Stimulated activated CD8-positive, alpha-beta memory T cell treated with anti-CD3 and anti-CD28 coated beads, Interleukin-15, amount 100 ng/mL, for 24 hours (primary cell): Measurements from ENCODE around the gene D2HGDH.
"Not testable (repeated sequence)": the region's sequence is repeated elsewhere in the genome, so short reads cannot be mapped to it uniquely, and the experiment has no call there.

Experiments
- DNase-seq: peaks from one replicate; pipeline ENCODE4 v3.0.0-alpha.2; 2020; ENCODE audit warnings: low read depth

D2HGDH gene

DNA sequence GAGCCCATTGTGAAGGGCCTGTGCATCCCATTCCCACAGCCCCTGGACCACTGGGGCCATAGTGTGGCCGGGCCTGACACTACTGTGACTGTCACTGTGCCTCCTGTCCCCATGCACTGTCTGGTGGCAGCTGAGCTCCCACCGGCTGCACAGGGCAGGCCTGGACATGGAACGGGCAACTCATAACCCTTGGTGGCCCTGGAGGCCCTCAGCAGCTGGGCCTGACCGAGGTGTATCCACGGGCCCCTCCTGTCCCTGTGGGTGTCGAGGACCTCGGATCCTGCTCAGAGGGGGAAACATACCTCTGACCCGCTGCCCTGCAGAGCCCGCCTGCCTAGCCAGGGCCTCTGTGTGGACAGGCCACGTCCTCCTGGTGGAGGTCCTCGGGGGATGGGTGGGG is 34.4 kb downstream of the D2HGDH start:
- DNase-seq: no peak

DNA sequence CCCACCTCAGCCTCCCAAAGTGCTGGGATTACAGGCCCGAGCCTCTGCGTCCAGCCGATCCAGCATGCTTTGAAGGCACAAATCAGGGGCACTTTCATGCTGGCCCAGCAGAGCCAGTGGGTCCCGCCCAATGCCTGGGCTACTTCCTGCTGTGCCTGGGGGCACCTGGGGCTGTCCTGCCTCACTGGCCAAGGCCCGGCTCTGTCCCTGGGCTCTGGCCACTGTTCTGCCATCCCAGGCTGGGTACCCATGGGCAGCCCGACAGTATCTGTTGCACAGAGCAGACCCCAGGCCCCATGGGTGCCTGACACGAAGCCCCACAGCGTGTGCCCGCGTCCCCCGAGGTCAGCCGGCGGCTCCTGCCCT is 35.4 kb downstream of the D2HGDH start:
- no peak for DNase-seq

DNA sequence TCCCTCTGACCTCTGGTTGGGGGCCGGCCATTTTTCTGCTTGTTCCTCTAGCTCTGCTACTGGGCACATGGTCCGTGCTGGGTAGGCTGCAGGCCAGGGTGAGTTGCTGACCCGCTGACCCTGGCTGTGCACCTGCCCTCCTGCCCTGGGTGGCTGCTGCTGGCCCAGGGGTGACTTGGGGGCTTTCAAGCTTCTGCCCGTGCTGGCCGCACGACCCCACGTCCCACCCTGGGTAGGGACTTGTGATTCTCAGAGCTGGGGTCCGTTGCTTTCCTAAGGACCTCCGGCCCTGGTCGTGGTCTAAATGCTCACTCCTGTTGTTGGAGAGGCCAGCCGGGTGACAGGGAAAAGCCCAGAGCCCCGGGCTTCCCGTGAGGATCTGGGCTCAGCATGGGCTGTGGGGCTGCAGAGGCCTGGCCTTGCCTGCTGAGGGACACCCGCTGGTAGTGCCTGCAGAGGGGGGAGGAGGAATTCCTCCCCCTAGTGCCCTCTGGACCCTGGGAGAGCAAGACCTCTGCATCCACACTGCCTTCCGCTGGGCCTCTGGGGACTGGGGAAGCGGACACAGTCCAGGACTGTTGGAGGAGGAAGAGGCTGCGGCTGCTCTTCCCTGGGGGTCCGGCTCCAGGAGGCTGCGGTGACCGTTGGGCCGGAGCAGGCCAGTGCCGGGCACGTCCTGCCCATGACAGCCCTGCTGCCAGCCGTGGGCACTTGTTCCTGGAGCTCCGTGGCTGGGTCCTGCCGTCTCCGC is 35.9 kb downstream of the D2HGDH start:
- no peak for DNase-seq

DNA sequence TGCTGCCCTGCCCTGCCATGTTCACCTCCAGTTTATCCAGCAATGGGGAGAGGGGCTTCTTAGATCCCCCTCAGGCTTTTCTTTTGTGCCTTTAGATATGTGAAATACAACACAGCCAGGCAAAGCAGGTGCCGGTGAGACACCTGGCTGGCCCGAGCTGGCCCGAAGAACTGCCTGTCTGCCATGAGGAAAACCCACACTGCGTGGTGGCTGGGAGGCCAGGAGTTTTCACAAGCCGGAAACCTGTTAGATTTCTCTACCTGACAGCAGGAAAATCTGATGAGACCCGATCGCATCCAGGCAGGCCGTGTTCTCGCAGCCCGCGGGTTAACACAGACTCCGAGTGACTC is 36.5 kb downstream of the D2HGDH start:
- no peak for DNase-seq

DNA sequence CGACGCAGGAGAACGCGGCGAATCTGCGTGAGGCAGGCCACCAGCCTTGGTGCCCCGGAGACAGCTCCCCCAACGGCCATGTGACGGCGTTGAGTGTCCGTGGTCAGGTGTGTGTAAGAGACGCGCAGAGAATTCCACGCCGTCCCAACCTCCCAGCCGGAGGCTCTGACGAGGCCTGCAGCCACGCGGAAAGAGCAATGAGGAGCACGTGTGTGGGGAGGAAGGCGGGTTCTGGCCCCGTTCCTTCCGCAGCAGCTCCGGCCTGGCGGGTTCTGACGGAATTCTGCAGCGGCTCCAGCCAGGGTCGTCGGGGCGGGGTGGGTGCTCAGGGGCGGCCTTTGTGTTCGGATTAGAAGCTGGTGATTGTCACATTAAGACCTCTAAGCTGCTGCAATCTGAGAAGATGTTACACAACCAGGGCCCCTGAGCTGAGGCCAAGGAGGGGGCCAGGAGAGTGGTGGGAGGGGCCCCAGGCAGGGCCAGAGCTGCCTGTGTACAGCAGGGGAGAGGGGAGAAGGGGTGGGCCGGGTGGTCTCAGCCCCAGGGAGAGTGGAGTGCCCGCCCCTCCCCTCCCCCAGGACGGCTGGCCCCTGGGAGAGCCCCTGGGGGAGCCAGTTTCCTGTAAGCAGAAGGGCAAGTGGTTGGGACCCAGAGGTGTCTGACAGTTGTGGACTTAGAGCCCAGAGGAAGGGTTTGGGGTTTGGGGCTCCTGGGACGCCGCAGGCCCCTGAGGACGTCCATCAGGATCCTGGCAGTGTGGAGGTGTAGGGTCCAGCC is 37.0 kb downstream of the D2HGDH start:
- no peak for DNase-seq

DNA sequence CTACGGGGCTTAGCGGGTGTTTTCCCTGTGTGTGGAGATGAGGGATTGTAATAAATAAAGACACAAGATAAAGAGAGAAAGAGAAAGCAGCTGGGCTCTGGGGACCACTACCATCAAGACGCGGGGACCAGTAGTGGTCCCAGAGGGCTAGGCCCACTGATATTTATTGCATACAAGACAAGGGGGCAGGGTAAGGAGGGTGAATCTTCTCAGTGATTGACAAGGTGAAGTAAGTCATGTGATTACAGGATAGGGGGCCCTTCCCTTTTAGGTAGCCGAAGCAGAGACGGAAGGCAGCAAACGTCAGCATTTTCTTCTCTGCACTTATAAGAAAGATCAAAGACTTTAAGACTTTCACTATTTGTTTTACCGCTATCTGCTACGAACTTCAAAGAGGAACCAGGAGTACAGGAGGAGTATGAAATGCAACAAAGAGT is 37.7 kb downstream of the D2HGDH start:
- no peak for DNase-seq

DNA sequence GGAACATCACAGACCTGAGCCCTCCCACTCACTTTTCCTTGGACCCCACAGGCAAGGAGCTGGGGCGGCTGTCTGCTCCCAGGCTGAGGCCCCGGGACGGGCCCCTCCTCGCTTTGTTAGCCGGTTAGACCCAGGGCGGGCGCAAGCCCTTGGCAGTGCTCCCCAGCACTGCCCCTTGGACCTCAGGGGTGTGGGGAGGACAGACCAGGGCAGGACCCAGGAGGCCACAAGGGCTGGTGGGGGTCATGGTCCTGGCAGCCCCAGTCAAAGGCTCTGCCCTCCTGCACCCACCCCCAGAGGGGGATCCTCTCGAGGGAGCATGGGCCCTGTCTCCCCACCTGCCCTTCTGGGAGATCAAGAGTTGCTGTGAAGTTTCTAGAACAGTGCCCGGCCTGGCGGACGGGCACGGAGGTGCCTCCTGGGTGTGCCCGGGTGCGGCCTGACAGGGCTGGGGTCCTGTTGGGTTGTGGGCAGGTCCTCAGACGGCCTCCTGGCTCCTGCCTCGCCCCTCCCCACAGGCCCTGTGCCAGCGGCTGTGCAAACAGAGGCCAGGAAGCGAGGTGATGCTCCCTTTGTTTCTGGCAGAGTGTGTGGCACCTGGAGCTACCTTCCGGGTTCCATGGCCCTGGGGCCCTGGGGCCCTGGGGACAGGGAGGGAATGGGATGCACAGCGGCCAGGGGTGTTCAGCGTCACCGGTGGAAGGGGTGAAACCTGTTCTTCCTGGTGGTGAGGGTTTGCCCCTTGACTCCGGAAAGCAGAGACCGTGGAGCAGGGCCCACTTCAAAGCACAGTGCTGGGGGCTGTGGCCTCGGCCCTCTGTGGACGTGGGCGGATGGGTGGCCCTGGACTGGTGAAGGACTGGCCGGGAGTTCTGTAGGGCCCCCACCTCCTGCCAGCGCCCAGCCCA is 39.3 kb downstream of the D2HGDH start:
- DNase-seq: no peak

DNA sequence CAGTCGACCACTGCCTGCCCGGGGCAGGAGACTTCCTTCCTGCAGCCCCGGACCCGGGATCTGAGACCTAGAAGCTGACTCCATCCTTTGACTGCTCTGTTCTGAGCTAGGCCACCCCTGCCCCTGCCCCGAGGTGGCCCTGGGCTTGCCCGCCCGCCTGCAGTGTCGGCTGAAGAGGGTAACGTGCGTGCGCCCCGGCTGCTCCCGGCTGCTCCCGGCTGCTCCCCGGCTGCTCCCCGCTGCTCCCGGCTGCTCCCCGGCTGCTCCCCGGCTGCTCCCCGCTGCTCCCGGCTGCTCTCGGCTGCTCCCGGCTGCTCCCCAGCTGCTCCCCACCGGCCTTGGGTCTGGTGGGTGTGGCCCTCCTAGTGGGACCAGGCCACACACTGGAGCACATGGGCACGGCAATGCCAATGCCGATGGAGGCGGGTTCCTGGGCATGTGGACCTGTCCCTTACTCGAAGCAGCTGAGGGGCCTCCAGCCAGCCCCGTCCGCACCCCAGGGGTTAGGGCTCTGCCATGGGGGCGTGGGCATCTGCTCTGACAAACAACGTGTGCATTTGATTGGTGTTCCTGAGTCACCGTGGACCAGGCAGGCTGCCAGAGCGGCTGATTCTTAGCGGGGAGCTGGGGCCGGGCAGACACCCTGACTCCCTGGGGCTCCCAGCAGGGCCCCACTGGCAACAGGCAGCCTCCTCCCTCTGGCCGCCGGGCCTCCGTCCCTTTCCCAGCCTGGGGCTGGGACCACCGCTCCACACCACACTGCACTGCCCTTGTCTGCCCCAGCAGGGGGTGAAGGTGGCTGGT is 40.2 kb downstream of the D2HGDH start:
- no peak for DNase-seq

DNA sequence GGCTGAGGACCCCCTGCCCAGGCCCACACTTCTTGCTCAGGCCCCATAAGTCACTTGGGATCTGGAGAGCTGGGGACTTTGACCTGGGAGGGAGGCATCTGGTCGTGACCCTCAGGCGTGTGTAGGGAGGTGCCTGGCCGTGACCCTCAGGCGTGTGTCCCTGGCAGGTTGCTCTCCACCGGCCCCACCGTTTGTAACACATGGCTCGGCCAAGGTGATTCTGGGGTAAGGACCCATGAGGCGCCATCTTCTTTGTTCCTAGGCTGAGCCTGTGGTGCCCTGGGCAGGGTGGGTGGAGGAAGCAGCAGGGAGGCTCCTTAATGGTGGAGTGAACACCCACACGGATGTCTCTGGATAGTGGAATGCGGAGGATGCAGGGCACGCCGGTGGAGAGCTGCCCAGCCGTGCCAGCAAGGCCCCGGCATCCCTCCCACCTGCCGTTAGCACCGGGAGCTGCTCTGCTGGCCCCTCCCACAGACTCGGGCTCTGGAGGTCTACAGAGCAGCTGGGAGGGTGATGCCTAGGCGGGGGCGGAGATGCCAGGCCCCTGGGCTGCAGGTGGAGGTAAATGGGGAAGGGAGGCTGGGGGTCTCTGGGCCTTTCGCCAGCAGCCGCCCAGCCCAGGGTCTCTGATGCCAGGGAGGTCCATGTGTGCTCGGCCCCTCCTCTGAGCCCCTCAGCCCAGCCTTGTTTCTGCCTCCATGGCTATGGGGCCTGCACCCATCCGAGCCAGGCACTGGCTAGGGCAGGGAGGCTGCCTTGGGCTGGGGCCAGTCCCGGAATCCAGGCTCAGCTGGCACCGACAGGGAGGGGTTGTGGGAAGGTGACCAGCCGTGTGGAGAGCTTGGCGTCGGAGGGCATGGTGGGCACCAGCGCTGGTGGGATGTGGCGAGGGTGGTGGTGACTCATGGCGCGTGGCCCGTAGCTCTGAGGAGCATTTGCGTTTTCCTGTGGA is 41.1 kb downstream of the D2HGDH start:
- no peak for DNase-seq

DNA sequence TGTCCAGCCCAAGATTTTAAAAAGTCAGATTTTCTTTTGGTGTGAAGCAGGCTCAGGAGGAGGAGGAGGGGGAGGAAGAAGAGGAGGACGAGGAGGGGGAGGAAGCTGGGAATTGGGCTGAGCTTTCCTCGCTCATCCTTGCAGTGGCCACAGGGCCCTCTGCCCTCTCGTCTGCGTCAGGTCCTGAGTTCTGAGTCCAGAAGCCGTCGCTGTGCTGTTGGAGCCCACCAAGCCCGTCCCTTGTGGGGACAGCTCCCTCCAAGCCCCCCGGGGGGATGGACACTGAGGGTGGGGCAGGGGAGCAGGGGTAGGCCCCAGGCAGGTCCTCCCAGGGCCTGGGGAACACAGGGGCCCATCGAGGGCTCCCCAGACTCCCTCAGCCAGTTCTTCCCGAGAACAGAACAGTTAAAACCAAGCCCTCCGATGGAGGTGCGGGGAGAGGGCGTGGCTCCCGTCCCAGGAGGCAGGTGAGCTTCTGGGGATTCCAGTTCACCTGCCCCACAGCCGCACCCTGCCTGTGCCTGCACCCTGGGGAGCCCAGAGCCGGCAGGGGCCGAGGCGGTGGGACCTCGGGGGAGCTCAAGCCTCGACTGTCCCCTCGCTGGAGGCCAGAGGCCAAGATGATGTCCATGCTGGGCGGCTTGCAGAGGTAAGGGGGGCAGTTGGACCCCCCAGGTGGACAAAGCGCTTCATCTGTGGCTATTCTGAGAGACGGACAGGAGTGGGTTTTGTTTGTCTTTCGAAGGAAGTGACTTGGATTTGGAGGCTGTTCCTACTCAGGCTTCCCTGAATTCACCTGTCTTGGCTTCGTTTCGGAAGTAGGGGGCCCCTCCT is 42.1 kb downstream of the D2HGDH start, which contains the start of gene GAL3ST2:
Gene GAL3ST2 (plus strand): TSS at position 487 of the 834 bp plus-strand sequence. CDS start 134 bp downstream, at position 621.
- no peak for DNase-seq

DNA sequence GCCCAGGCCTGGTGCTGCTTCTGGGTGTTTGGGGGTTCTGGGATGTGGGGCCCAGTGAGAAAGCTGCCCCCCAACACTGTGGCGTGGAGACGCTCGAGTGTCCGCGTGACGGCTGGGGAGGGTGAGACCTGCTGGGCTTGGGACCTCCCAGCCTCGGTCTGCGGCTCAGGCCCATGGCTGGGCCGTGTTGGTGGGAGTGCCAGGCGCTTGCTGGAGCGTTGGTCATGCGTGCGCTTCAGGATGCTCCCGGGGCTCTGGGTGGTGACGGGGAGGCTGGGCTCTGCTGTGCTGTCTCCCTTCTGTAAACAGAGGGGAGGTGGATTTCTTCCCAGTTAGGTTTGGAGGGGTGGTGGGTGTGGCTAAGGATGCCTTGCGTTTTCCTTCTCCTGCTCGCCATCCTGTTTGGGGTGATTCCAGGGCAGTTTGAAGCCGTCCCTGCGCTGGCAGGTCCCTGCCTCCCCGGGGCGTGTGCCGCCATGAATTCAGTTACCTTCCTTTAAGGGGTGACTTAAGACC is 42.8 kb downstream of the D2HGDH start:
- DNase-seq: no peak

DNA sequence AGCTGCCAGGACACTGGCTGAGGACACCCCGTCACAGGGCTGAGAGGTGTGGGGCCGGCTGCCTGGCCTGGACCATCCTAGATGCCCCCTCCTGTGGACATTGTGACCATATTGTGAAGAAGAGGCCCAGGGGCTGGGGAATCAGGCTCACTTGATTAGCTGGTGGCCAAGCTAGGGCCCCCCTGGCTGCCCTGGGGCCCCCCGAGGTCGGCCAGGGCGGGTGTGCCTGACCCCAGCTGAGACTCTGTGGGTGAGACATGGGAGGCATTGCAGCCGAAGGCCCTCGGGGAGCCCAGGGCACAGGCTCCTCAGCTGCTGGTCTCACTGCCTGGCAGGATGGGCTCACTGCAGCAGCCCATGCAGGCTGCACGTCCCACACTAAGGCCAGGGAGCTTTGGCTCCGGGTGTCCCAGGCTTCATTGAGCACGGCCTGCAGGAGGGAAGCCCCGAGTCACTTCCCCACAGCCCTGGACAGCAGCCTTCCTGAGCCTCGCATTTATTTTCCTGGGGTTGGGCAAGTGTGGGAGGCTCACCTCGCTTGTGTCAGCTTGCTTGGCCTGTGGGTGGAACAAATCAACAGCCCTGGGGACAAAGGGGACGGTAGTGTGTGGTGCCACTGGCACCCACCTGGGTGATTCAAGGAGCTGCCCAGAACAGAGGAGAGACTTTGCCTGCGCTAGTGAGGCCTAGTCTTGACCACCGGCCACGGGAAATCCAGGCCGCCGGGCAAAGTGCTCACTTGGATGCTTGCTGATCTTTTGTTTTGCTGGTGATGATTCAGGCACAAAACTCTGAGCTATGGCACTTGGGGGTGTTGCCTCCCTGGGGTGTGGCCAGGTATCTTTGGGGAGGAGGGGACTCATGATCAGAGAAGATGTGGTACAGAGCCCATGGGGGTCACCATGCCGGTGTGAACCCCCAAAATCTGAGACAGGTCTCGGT is 43.5 kb downstream of the D2HGDH start:
- DNase-seq: no peak

DNA sequence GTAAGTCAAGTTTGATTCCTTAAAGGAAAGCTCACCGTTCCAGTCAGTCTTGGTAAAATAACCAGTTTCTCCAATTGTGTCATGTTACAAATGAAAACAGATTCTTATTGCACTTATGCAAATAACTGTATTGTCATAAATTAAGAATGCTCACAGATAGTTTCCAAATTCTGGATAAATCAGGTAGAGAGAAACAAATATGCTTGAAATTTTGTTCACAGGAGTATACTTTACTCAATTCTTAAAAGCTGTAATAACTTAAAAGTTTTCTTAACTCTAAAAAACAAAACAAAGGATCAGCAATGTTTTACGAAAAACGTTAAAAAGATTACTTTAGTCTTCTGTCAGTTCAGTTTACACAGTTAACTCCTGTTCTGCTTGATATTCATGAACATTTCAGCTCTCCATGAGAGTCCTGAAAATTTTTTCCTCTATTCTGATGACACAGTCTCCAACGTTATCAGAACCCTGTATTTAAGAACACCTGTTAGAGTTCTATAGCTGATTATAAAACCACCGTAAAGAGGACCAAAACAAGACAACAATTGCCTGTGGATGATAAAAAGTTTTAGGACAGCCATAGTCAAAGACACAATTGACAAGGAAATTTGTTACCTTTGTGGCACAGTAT is 46.6 kb downstream of the D2HGDH start:
- DNase-seq: no peak

DNA sequence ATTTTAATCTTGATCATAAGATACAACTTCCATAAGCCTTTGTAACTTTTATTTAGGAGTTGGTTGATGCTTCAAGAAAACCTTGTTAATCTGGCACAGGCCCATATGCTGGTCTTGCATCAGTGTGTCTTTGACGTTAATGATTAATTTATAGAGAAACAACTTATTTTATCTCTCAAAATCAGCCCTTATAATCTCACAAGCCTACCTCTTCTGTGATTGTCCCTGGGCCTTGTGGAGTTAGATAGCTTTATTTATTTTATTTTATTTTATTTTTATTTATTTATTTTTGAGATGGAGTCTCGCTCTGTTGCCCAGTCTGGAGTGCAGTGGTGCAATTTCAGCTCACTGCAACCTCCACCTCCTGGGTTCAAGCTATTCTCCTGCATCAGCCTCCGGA is 47.6 kb downstream of the D2HGDH start:
- not testable (repeated sequence) for DNase-seq

DNA sequence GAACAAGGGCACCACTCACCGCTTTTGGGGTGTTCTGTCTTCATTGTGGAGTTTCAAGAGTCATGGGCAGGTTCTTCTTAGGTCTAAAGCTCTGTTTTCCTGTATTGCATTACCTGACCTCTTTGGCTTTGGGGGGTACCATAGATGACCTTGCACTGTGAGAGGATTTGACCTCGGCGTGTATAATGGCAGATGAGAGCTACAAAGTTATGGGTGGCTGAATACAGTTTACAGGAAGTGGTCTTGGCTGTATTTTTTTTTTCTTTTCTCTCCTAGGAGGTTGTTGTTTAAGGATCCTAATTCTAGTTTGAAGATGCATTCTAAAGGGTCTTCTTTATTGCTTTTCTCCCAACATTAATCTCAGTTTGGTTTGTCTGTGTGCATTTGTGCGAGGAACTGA is 53.7 kb downstream of the D2HGDH start:
- DNase-seq: no peak

DNA sequence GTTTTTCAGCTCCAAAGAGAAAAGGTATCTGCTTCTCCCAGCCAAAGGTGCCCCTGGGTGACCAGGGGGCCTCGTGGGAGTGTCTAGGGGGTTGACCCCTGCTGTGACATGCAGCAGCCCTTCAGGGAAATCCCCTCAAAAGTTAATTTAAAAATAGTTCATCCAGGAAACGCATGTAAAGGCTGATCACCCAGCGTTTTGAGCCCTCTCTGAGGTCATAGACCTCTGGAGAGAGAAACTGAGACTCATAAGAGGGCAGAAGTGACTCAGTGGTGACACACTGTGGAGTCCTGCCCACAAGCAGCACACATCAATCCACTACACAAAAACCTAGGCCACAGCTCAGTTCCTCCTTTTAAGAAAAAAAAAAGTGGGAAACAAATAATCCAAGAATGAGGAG is 54.1 kb downstream of the D2HGDH start:
- DNase-seq: no peak

DNA sequence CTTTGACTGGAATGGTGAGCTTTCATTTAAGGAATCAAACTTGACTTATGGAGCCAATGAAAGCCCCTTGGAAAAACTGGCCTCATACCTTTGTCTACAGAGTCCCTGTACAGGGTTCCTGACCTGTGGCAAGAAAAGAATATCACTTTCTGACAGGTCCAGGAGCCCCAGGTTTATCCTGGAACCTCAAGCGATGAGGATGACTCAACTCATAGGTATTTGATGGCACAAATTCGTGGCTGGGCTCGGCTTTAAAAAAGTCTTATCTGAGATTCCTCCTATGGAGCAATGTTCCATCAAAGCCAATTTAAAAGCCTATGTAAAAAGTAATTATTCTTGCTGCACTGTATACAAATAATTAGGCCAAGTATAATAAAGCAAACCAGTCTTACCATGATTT is 57.0 kb downstream of the D2HGDH start:
- DNase-seq: not testable (repeated sequence)

DNA sequence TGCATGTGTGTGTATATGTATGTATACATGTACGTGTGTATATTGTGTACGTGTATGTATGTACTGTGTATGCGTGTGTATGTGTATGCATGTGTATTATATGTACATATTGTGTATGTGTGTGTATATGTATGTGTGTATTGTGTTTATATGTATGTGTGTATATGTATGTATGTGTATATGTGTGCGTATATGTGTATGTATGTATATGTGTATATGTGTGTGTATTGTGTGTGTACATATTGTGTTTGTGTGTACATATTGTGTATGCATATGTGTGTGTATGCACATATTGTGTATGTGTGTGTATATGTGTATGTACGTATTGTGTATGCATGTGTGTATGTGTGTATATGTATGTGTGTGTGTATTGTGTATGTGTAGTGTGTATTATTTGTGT is 59.0 kb downstream of the D2HGDH start:
- DNase-seq: no peak
